HG03565 (cell line): ENCODE measurements around the gene BBS7.
A peak's percentile ranks its signal among the peaks of the same experiment; 100 is the strongest.

Experiments
- ATAC-seq: cut with Tn5 transposase; IDR thresholded peaks from one replicate; pipeline ENCODE4 v1.9.1; 2021; ENCODE audit warnings: mild to moderate bottlenecking, moderate library complexity; ENCODE audit not compliant: unreplicated experiment

BBS7 gene, protein sequence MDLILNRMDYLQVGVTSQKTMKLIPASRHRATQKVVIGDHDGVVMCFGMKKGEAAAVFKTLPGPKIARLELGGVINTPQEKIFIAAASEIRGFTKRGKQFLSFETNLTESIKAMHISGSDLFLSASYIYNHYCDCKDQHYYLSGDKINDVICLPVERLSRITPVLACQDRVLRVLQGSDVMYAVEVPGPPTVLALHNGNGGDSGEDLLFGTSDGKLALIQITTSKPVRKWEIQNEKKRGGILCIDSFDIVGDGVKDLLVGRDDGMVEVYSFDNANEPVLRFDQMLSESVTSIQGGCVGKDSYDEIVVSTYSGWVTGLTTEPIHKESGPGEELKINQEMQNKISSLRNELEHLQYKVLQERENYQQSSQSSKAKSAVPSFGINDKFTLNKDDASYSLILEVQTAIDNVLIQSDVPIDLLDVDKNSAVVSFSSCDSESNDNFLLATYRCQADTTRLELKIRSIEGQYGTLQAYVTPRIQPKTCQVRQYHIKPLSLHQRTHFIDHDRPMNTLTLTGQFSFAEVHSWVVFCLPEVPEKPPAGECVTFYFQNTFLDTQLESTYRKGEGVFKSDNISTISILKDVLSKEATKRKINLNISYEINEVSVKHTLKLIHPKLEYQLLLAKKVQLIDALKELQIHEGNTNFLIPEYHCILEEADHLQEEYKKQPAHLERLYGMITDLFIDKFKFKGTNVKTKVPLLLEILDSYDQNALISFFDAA

DNA sequence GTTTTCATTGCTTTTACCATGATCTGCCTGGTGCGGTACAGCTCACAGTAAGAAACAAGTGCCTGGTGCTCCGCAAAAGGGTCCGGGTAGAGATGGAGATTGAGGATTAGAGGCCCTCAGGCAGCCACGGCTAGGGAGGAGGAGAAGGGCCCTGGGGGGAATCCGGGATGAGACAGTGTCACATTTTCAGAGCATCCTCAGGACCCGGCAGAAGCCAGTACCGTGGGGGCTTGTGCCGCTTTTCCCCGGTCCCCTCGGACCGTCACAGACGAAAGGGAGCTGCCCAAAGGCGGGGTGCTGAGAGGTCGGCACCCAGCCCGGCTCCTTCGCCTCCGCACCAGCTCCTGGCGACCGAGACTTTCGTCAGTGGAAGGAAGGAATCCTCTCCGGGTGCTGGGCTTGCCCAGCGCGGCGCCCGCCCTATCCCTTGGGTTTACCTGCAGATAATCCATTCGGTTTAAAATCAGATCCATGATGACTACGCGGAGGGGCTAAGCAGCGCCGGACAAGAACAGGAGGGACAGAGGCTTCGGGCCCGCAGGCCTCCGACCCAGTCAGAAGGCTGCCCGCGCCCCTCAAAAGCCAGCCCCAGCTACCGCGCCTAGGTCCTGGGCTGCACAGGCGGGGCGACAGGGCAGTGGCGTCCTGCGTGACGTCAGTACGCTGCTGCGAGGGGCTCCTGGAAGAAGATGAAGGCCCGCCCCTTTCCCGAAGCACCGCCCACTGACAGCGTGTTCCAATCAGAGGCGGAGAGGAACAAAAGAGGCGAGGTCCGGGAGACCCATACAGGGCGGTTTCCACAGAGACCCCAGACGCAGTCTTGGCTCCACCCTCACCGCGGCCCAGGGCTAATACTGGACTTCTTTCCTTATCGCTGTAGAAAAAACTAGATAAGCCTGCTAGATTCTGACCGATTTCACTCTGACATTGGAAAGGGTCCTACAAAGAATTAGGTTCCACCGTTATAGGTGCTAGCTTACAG is at the start of gene BBS7:
Gene BBS7 (minus strand): TSS at position 634 of the 982 bp plus-strand sequence. CDS start 161 bp downstream, at position 473.
- ATAC-seq: peak; percentile 98

DNA sequence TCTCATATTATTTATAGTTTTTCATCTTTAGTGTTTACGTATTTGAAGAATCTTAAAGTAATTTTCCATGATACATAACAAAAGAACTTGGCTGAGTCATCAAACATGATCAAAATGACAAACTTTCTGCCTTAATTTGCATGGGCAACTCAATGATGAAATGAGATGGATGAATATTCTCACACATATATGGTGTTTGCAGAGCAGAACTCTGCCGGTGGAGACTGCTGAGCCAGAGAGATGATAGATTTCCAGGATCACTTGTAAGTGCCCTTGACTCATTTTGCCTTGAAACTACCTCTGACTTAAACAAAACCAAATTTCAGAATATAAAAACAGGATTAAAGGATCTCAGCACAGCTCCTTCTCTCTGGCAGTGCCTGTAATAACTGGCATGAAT is 43.4 kb upstream of the BBS7 start:
- no peak for ATAC-seq

DNA sequence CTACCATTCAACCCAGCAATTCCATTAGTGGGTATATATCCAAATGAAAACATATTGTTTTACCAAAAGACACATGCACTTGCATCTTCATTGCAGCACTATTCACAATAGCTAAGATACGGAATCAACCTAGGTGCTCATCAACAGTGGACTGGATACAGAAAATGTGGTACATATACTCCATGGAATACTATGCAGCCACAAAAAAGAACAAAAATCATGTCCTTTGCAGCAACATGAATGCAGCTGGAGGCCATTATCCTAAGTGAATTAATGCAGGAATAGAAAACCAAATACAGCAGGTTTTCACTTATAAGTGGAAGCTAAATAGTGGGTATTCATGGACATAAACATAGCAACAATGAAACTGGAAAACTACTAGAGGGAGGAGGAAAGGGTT is 38.1 kb upstream of the BBS7 start:
- ATAC-seq: no peak

DNA sequence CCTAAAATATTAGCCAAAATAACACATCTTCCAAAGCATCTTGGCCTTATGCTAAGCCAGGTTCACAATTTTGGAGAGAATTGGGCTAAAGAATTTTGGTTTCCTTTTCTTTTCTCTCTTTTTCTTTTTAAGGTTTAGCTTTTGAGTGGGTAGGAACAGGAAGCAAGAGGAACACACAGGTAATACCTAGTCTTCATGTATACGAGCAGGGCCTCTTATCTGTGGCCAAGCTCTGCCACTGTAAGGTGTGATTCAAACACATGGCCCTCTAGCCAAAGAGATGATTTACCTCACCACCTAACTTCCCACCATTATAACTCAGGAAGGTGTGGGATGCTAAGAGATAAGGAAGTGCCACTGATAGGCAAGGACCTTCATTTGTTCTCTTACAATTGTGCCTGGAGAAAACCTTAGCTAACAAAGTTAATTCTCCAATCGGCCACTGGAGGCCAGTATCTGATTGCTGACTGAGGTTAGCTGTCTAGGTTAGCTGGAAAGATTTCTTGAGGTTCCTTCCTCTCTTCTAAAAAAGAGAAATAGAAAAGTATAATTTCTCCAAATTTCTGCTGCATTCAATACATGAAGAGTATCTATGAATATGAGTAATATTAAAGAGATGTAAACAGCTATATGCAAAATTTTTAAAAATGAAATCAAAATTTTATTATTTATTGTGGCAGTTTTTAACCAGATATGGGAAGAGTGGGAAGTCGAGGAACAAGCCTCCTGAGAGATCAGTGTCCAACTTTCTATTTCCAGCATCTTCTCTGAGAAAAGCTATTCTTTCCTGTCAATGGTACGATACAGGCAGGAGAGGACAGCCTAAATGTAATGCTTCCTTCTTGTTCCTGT is 30.1 kb upstream of the BBS7 start:
- ATAC-seq: peak; percentile 93

DNA sequence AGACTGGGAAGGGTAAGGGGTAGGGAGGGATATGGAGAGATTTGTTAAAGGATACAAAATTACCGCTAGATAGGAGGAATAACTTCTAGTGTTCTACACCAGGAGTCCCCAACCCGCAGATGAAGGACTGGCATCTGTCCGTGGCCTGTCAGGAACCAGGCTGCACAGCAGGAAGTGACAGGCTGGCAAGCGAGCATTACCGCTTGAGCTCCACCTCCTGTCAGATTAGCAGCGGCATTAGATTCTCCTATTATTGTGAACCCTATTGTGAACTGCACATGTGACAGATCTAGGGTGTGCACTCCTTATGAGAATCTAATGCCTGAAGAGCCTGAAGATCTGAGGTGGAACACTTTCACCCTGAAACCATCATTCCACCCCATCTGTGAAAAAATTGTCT is 27.9 kb upstream of the BBS7 start:
- no peak for ATAC-seq

DNA sequence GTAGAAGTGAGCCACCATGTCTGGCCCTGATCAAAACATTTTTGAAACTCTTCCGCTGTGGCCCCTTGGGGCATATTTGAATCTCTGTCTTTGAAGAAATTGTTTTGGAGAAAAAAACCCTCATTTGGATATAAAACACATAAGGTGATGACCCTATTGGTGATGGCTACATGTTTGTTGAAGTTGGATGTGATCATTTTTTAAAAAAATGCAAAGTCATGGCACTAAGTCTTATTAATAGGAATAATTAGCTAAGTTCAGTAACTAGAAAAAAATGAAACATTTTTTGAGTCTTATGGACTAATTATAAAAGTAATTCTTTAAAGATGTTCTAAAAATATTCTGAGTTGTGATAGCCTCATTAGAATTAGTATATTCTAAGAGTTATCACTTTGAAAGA is 17.9 kb upstream of the BBS7 start:
- no peak for ATAC-seq

DNA sequence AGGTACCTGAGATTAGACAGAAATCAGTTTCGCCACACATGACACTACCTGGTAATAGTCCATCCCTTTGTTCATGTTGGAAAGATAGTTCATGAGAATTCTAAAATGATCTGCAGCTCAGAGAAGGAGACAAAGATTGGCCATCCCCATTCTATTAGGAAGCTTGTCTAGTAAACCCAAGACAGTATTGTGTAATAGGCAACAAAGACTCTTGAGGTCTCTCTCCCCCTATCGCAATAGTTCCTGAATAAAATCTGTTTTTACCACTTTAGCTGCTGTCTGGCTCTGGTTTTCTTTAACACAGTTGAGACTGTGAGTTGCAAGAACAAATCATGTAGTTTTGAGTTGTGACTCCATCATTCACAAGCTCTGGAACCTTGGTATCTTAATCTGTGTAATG is 14.8 kb upstream of the BBS7 start:
- ATAC-seq: no peak

DNA sequence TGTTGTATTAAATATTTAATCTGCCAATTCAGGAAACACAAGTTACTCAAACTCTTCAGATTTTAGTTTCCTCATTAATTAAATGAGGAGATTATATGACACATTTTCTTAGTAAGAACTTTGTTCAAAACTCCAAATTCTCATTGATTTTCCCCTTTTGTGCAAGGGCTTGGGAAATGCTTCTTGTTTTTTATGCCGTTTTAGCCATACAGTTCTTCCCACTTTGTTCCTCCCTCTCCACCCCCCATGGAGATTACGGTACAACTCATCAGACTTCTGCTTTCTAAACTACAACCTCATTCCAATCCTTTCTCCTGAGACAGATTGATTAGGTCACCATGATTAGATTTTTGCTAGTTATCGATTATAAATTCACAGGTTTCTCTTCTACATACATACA is 10.9 kb upstream of the BBS7 start:
- no peak for ATAC-seq

DNA sequence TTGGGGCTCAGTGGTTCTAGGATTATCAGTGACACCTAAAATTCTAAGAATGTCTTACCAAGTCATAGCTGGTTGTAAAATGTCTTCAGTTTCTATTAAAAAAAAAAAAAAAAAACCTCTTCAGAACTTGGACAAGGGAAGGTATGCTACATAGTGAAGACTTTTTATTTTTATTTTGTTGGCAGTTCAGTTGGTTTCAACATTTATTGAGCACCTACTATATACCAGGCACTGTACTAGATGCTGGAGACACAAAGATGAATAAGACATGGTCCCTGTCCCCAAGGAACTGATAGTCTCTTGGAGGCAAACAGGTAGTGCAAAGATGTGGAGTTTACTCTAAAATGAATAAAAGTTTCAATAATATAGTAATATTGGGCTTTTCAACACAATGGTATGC is 8.9 kb upstream of the BBS7 start:
- no peak for ATAC-seq

DNA sequence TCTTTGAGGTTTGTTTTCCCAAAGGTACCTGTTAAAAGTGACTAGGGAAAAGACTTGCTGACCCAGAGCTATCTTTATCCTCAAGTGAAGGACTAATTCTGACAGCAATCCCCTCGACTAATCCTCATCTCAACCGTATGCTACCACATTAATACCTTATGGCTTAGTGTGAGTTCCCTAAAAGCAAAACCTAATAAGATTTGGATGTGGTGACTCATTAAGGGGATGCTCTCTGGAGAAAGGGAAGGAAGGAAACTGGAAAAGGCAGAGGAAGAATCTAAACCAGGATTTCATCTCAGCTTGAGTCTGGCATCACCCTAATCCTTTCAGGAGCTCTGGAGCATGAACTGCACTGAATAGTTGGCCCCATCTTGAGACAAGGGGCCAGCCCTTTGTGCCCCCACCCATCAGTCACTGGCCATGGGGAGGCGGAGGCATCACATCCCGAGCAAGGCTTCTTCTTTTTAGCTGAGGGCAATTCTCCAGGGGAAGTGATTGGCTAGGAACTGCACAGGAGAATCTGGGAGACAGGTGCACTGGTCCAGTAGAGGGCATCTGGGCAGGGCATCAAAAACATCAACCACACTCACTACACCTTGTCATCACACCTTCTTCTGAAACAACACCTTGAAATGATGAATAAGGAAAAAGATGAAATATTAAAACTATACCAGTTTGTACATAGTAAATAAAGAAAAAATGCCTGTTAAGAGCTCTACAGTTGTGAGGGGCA is 6.9 kb upstream of the BBS7 start:
- no peak for ATAC-seq

DNA sequence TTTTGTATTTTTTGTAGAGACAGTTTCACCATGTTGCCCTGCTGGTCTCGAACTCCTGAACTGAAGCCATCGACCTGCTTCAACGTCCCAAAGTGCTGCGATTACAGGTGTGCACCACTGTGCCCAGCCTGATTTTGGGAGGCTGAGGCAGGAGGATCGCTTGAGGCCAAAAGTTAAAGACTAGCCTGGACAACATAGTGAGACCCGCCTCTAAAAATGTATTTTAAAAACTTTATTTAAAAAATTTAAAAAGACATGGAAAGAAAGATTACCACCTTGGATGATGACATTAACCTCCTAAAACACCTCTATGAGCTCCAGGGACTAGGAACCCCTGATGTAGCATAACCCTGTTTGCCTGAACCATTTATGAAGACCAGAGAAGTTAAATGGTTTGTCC is 5.8 kb upstream of the BBS7 start:
- ATAC-seq: no peak

DNA sequence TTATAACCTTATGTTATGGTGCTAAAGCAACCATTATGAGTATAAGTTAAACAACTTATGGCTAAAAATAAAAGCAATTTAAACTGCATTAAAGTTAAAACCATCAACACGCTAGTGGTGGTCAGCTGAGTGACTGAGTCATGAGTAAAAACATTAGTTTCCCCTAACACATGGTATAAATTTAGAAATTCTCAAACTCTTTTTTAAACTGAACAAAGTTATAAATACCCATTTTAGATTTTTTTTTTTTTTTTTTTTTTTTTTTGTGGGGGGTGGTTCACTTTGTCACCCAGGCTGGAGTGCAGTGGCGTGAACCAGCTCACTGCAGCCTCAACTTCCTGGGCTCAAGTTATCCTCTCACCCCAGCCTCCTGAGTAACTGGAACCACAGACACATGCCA is 5.4 kb upstream of the BBS7 start:
- ATAC-seq: no peak

DNA sequence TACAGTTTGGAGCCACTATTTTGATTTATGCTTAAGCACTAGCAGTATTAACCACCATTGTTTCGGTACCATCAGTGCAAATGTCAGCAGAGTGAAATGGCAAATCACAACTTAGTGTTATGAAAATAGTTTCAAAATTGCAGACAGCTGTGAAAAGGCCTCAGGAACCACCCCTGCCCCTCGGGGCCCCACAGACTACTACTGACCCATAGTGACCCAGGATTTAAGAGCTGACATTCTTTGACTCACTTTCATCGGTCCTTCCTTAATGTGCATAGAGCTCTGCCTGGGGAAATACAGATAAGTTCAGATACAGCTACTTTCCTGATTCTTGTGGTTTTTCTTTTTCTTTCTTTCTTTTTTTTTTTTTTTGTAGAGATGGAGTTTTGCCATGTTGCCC is 3.3 kb upstream of the BBS7 start:
- no peak for ATAC-seq

DNA sequence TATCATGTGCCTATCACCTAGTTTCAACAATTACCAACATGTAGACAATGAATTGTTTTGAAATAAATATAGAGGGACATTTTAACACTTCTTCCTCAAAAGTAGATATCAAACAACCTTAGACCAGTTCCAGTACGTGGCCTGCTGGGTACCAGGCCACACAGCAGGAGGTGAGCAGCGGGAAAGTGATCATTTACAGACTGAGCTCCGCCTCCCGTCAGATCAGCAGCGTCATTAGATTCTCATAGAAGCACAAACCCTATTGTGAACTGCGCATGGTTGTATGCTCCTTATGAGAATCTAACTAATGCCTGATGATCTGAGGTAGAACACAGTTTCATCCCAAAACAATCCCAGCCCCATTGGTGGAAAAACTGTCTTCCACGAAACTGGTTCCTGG is 6.5 kb downstream of the BBS7 start:
- ATAC-seq: no peak

DNA sequence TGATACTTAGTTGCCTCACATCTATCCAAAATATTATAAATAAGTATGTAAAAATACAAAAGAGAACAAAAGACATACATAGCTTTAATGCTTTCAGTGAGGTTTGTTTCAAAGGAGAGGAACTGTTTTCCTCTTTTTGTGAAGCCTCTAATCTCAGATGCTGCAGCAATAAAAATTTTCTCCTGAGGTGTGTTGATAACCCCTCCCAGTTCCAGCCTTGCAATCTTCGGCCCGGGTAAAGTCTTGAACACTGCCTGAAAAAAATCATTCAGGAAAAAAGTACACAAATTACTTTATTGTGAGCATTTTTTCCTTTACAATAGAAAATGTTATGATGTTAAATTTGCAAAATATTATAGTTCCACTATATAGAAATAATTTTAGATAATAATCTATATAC is 8.8 kb downstream of the BBS7 start:
- no peak for ATAC-seq

DNA sequence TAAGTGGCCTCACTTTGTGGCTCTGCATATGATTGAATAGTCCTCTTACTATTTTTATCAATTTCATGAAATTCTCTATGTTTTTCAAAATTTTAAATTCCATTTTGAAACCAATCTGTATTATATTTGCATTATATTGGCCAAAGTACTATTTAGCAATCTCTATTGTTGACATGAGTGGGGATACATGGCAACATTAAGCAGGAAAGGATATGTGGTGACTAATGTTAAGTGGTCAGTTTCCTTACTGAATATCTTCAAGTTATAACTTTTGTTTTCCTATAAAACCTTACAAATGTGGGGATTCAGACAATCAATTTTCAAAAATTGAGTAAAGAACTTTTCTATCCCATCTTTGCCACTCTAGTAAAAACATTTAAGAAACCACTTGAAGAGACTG is 10.2 kb downstream of the BBS7 start:
- no peak for ATAC-seq

DNA sequence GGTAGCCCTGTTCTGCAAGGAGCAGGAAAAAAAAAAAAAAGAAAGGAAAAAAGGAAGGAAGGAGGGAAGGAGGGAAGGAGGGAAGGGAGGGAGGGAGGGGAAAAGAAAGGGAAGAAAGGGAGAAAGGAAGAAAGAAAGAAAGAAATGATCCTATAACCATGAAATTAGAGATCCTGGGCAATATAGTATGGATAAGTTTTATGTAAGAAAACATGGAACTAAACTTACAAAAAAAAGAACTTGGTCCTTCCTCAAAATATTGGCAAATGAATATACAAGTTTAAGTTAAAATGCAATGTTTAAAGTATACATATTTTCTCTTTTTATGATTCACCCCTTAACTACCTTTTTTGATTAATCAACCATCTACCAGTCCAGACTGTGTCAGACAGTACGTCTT is 18.9 kb downstream of the BBS7 start:
- ATAC-seq: no peak

DNA sequence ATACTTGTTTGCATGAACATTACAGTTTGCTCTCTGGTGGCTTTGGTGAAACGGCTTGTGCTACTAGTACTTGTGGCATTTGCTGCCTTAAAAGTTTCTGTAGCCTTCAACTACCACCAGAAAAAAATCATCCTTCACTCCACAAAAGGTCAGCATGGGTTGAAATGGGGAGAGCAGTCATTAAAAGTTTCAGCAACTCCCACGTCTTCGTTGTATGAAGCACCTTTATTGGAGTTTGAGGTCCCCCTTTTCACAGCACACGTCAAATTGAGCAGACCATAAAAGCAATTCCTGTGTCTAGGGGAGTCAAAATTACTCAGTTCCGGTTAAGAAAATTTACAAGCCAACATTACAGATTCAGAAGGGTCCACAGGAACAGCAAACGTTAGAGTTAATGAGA is 23.6 kb downstream of the BBS7 start:
- ATAC-seq: no peak

DNA sequence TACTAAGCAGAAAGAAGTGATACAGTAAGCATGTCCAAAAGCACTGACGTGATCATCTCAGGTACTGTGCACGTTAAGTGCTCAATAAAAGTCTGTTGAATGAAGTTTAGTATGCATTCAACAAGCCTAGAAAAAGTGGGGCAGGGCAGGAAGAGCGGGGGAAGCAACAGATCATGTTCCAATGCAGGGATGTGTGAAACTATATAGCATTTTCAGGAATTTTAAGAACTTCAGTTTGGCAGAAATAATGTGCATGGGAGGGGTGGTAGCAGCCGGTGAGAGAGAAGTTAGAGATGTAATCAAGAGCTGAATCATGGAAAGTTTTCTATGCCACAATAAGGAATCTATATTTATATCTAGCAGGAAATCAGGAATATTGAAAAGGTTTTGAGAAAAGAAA is 27.4 kb downstream of the BBS7 start:
- ATAC-seq: no peak

DNA sequence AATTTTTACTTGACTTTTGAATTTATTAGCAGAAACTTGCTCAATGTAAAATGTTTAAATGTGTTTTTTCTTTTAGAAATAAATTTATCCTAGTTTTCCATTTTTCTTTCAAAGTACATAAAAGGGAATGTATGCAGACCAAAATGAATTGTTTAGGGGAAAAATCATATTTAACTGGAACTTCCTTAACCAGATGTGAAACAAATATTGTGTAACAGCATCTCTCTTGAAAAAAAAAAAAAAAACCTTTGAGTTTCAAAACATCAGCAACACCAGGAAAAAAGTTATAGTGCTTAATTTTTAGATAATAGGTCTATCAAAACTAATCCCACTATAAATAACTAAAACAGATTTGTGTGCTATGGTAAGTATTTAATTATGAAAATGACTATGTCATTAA is 32.1 kb downstream of the BBS7 start:
- ATAC-seq: no peak
